Measurements from ENCODE around the gene NKD1. TPM values are rescaled to one million over a fixed set of nuclear protein-coding genes. Genes with fewer than 3 reads are reported as not detected.

Gene NKD1
- total RNA-seq, 1 donor from 2014 or later, result 7.9 TPM

DNA sequence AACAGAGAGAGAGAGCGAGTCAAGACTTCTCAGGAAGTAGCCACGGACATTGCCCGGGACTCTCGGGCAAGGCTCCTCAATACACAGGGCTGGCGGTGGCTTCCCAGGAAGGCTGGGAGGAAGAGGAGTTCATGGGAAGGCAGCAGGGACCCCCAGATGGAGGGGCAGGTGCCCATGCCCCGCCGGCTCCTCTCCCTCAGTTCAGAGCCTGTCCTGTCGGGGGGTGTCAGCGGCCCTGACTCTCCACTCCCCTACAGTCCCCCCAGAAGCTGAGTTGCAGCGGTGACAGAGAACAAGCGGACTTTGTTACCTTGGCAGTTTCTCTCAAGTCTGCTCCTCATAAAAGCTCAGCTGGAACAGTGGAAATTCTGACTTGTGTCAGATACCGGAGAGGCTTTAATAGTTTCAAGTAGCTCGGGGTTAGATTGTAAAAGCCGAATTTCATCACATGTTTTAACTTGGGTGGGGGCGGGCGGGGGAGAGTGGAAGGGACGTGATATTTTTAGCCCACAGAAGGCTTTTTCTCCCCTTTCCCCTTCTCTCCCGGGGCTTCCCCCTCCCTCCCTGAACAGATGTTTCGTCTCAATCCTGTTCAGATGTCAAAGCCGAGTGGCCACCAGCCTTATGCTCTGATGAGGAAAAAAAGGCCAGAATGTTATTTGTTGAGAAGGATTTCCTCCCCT is 65.2 kb downstream of the NKD1 start:
- DNase-seq (ENCODE audit: low spot score), result peak; percentile 96

DNA sequence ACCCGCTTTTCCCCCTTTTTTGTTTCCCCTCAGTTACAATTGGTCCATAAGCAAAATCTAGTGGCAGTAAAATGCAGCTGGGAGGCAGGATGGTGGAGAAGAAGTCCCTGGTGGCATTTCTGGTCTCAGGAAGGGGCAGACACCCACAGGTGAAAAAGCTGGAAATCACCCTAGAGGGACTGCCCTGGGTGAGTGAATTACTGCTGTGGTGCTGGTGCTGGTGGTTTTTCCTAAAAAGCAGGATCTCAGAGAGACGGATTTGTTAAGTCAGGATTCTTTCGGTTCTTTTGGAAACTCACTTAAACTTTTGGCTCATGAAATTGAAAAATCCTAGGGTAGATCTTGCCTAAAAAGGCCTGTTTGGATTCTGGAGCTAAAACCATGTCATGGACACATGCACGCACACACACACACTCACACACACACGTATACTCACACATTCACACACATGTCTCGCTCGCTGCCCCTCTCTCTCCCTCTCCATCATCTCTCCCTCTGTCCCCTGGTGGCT is 65.8 kb downstream of the NKD1 start:
- peak; percentile 41 for DNase-seq (ENCODE audit: low spot score)

DNA sequence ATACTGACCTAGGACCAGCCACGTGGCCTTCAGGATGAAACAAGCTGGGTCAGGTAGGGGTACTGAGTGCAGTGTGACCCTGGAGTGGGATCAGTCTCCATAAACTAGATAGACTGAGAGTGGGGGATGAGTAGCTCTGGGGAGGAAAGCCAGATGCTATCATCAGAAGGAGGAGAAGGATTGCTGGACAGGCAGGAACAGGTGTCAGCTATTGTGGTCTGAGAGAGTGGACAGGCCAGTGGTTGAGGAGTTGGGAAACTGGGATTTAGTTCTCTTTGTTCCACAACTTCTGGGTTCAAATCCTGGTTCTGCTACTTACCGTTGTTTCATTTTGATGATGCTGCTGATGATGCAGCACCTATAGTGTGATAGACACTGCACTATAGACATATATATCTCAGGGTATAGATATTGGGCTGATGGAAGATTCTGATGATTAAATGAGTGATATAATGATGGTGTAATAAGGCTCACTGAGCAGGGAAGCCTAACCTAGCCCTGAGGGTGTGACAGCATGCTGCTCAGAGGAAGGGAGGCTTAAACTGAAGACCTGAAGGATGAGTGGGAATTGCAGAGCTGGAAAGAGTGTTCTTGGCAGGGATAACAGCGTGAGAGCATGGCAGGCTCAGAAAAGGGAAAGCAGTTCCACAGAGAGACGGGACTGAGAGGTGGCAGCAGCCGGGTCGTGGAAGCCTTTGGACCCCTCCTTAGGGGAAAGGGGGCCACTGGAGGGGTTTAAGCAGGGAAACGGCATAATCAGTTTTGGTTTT is 66.9 kb downstream of the NKD1 start:
- peak; percentile 77 for DNase-seq (ENCODE audit: low spot score)

DNA sequence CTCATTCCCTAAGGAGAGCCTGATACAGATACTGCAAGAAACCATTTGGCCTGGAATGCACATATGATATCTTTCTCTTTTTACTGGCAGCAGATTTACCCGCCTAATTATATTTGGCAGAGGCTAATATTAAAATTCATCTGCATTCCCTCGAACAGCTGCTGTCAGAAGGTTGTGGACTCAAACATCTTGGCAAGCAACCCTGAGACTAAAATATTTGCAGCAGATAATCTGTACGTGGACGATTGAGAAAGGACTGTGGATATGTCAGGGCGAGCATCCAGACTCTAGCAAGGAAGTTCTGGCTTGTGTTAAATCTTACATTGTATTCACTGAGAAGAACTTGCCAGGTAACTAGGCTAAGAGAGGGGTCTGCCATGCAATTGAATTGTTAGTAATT is 67.7 kb downstream of the NKD1 start:
- DNase-seq (ENCODE audit: low spot score), result peak; percentile 94

DNA sequence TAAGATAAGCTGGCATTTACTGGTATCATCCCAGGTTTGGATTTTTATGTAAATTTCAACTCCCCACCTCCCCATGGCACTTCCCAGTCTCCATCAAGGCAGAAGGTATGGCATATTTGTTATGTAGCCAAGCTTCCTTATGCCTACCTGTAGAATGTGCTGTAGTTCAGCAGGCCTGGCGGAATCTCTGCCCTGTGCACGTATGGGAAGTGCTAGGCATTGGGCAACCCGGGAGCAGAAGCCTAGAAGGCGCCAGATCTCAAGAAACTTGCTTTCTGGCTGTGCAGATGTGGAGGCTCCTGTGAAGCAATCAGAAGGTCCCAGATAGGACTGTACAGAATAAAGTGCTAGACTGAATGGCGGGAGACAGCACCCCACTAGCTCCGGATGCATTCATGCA is 68.2 kb downstream of the NKD1 start:
- DNase-seq (ENCODE audit: low spot score), result peak; percentile 68

DNA sequence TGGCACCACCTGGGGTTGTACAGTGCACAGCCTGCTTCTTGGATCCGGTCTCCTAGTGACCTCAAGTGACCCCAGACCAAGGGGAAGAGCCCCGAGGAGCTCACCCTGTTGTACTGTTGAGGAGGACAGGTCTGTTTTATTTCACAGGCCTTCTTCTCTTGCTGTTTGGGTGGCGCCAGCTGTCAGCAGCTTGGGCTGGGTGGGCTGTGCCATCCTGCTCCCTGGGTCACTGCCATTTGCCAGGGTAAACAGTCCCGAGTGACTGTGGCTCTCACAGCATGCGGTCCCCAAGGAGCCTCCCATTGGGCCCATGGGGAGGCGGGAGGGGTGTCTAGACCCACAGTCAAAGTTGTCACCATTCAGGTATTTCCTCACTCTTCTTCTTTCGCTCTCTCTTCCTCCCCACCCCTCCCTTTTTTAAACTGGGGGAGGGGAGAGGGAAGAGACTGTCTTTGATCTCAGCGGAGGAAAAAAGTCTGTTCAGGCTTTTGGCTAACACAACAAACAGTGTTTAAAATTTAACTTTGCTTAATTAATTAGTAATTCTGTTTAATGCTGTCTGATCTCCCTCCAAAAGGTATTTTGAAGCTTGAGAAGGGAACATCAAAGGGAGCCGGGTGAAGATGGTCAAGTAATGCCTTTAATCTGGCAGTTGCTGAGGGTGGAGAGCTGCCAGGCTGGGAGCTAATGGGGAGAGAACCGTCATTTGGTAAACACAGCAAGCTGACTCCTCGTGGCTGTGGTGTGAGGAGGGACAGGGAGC is 68.9 kb downstream of the NKD1 start:
- DNase-seq (ENCODE audit: low spot score), result peak; percentile 65

DNA sequence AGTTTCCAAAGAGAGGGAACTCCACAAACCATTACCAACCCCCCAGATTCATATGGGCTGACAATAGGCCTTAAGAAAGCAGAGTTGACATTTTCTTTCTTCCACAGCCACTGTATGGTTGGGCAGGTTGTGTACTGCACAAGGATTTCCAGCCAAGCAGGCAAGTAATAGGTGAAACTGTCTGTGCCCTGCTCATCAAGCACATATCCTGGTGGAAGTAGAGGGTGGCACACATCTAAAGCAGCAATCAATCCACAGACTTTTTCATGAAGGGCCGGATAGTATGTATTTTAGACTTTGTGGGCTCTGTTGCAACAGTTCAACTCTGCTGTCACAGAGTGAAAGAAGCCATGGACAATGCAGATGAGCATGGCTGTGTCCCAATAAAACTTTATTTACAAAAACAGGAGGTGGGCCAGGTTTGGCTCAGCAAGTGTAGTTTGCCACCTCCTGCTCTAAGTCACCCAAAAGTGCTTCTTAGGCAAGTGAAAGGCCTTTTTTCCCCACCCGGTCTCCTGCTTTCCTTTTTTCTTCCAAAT is 69.5 kb downstream of the NKD1 start:
- no peak for DNase-seq (ENCODE audit: low spot score)

DNA sequence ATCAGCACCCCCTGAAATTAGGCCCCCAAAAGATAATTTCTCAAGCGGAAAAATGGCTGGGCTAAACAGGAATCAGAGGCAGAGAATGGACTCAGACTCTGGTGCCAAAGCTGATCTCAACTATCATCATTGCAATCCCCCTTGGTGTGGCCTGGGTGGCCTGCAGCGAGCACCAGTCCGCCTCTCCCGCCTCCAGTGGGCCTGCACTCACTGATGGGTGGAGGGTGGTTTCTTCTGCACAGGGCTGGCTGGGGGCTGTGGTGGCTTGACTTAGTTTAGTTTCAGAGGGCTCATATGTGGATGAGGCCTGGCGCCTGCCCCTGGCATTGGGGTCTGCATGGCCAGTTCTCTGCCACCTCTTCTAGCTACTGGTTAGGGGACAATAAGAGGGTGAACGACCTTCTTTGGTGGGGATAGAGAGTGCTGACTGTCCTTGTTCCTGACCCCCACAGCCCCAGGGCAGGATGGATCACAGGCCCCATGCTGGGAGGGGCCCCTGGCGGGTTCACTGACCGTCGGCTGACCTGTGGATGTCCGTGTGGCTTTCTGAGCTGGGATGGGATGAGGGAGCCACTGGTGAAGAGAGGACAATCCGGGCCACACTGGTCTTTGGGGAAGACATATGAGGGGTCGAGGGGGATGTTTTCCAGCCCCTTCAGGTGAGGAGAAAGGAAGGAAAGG is 70.2 kb downstream of the NKD1 start:
- no peak for DNase-seq (ENCODE audit: low spot score)

DNA sequence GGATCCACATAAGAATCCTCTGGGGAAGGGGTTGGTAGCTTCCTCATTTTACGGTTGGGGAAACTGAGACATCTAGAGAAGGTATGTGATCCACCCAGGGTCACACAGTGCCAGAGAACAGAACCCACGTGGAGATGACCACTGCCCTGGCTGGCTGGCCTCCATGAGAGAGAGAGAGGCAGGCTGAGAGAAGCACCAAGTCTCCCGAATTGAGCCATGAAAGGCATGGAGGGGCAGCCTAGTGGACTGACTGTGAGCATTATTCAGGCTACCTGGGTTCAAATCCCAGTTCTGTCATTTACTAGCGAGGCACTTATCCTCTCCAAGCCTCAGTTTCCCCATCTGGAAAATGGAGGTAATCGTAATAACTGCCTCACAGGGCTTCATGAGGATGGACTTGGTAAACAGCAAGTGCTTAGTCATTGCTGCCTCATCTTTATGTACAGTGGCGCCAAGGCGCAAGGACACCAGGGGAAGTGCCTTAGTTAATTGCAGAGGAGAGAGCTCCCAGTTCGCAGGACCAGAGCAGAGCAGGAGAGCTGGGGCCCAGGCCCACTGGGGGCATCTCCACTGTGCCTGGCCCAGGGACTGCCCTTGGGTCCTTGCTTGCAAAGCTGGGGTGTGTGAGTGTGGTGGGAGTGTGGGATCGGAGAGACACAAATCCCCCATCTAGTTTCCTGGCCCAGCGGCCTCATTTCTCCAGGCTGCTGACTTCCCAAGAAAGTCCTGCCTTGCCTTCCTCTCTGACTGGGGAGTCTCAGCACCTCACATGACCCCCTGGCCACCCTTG is 71.7 kb downstream of the NKD1 start:
- DNase-seq (ENCODE audit: low spot score), result no peak

DNA sequence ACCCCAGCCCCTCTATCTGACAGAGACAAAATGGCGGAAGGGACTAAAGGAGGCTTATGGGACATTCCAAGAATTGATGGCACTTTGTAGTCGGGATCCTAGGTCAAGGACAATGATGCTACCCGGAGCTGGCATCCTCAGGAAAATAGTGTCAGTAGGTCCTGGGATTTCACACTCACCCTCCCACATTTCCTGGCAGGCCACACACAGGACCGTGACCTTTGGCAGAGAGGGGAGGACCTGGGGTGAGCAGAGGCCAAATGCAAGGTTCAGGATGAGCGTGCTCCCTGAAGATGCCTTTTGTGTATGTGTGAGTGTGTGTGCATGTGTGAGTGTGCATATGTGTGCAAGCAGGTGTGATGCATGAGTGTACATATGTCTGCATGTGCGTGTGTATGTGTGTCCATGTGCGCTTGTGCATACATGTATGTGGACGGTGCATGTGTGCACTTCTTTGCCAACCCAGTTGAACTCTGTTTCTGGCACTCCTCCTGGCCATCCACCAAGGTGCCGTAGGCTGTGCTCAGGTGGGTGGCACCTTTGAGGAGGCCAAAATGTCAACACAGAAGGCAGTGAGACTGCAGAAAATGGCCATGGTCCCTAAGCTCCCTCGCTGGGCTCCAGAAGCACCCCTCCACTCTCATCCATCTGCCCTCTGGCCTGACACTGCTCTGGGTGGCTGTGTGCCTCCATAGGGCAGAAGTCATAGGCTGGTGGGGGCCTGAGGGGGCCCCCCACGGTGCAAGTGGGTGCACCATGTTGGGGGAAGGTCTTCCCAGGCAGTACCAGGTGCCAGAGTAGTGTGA is 72.7 kb downstream of the NKD1 start:
- no peak for DNase-seq (ENCODE audit: low spot score)

DNA sequence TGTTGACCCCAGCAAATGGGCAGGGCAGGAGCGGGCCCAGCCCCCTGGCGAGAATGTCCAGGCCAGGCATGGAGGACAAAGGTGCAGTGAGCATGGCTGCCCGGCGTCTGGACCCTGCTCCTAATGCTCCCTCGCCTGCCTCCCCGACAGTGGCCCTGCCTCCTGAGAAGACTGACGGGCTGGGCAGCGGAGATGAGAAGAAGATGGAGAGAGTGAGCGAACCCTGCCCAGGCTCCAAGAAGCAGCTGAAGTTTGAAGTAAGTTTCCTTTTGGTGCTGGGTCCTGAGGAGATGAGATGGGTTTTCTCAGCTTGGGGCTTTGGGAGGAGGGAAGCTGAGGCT is 73.2 kb downstream of the NKD1 start:
- DNase-seq (ENCODE audit: low spot score), result no peak

DNA sequence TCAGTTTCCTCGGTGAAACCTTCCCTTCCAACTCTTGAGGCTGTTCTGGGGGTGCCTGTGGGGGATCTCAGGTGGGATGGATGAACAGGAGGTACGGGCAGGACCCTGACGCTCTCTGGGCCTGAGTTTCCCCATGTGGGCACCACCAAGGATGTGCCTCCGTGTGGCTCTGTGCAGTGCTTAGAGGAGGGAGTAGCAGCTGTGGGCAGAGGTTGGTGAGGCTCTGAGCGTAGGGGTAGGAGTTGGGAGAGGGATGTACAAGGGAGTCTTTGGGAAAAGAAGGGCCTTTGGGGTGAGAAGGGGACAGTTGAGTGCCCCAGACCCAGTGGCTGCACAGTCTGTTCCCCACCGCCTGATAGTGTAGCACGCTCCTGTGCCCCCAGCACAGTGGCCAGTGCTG is 73.8 kb downstream of the NKD1 start:
- DNase-seq (ENCODE audit: low spot score), result no peak

DNA sequence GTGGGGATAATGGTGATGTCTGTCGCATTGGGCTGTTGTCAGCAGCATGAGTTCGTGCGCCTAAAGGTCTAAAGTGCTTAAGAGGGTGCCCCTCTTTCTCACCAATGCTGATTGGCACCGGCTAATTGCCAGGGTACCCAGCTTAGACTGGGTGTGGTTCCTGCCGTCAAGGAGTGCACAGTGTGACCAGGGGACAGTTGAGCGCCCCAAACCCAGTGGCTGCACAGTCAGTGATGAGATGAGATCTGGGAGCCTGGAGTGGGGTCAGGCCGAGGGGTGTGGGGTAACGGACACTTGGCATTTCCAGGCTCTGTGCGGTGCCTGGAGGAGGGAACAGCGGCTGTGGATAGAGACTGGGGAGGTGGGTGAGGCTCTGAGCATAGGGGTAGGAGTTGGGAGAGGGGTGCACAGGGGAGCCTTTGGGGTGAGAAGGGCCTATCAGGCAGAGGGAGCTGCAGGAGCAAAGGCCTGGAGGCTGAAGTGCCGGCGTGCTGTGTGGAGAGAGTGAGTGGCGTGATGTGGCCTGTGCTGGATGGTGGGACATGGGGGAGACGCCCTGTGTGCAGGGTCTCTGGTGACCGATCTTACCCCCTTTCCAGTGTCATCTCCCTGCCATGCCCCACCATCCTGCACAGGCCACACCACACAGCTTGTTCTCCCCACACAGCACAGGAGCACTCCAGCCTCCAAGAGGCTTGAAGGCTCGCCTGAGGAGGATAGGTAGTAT is 74.6 kb downstream of the NKD1 start:
- no peak for DNase-seq (ENCODE audit: low spot score)

DNA sequence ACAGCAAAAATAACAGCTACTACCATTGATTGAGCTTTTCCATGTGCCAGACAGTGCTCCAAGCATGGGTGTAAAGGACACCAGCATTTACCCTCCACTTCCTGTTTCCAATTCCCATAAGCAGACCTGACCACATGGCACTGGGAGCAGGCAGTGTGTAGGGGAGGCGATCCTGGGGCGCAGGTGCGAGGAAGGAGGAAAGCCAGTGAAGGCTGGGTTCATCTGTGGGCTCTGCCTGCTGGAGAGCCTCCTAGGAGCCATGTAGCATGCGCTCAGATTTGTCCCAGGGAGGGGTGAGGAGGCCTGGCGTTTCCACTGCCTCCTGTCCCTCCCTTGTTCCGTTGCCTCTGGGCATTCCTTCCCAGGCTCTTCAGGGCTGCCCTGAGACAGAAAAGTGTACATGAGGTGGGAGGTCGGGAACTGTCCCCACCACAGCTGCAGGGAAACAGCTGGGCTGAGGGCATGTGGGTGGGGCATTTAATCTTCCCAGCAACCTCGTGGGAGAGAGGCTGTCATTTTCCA is 76.3 kb downstream of the NKD1 start:
- DNase-seq (ENCODE audit: low spot score), result no peak

DNA sequence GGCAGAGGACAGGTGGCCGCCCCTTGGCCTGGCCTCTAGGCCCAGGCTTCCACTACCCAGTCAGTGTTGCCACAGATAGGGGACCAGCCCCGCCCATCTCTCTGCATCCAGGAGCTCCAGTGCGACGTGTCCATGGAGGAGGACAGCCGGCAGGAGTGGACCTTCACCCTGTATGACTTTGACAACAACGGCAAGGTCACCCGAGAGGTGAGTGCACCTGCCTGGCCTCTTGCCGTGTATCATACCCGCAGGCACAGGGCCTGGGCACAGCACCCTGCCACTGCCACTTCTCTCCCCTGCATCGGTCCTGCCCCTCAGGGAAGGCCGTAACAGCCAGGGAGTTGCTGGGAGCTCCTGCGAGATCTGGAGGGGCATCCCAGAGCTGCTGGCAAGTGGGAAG is 77.2 kb downstream of the NKD1 start:
- DNase-seq (ENCODE audit: low spot score), result no peak

DNA sequence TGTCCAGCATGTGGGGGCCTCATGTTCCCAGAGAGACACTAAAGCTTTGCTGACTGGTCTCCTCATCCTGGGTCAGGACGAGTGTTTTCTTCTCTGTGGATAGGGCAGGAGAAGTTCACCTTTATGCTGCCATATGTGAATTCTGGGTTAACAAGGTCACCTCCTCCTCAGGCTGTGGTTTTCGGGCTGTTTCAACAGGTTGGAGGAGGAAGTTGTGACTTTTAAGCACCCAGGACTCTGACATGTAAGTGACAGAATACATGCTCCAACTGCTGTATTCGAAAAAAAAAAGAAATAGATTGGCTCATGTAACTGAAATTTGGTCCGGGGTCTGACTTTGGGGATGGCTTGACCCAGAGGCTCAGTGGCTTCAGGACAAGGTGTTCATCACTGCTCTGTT is 78.7 kb downstream of the NKD1 start:
- DNase-seq (ENCODE audit: low spot score), result no peak

DNA sequence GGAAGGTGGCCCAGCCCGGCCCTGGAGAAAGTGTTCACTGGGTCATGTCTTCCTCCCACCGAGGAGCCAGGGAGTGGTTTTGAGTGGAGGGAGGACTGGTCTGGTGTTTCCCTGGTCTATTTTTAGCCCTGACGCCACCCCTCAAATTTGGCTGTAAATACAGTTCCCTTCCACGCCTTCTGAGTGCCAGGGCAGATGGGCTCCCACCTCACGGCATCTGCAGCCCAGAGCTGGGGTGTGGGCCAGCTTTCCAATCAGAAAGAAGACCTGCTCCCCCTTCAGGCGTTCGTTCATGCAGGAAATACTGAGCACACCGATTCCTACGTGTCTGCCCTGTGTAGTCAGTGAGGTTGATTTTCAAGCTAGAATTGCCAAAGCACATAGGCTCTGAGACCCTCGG is 79.2 kb downstream of the NKD1 start:
- DNase-seq (ENCODE audit: low spot score), result peak; percentile 72

DNA sequence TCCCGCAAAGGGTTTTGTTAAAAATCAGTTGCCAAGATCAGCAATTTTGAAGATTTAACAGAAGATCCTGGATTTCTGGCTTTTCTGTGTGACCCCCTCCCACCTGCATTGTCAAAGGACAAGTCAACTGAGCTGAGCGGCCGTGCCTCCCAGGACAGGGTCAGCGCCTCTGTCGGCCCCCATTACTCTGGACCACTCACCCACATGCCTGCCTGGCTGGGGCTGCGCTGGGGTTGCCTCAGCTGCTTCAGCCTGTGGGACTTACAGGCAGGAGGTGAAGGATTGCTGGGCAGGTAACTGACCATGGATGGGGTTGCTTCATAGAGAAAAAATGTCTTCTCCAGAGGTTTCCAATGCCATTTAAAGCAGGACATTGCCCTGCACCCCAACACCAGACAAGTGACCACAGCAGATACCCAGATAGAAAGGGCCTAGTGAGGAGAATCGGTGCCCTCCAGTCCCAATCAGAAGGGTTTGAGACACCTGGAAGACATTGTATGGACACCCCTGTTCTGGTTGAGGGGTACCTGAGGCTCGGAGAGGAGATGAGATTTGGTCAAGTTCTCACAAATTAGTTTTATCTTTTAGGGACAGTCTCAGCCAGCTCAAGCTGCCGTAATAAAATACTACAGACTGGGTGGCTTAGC is 80.1 kb downstream of the NKD1 start:
- no peak for DNase-seq (ENCODE audit: low spot score)

DNA sequence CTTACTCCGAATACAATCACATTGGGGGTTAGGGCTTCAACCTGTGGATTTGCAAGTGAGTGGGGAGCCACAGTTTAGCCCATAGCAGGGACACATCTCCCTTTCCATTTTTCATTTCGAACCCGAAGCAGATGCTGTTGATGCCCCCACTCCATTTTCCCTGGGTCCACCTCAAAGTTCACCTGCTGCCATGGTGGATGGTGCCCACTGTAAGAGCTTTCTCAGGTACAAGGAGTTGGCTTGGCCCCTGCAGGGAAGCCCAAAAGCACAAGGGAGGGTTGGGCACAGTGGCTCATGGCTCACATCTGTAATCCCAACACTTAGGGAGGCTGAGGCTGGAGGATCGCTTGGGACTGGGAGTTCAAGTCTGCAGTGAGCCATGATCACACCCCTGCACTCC is 81.1 kb downstream of the NKD1 start:
- DNase-seq (ENCODE audit: low spot score), result no peak

Measured in umbilical cord (tissue), 2 donors.